Measurements from ENCODE around the gene PELI2.

Gene PELI2

DNA sequence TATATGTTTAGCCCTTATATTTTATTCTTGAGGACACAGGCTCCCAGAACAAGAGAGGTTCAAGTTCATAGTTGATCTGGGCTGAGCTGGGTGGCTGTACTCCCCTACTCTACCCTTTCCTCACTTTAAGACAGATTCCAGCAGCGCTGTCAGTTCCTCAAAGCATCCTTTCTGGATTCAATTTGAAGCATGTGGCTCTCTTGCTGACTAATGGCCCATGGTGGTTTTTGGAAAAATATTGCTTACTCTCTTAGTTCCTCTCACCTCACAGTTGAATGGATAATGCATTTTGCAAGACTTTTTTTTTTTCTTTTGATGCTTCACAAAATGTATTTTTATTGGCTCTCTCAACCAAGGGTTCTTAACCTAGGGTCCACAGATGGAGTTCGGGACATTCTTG is 4.1 kb downstream of the PELI2 start:
- TF ChIP-seq, protein P1, sequence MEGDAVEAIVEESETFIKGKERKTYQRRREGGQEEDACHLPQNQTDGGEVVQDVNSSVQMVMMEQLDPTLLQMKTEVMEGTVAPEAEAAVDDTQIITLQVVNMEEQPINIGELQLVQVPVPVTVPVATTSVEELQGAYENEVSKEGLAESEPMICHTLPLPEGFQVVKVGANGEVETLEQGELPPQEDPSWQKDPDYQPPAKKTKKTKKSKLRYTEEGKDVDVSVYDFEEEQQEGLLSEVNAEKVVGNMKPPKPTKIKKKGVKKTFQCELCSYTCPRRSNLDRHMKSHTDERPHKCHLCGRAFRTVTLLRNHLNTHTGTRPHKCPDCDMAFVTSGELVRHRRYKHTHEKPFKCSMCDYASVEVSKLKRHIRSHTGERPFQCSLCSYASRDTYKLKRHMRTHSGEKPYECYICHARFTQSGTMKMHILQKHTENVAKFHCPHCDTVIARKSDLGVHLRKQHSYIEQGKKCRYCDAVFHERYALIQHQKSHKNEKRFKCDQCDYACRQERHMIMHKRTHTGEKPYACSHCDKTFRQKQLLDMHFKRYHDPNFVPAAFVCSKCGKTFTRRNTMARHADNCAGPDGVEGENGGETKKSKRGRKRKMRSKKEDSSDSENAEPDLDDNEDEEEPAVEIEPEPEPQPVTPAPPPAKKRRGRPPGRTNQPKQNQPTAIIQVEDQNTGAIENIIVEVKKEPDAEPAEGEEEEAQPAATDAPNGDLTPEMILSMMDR (IDR thresholded peaks at IDR 0.05), result no peak
- Histone ChIP-seq H3K27me3 (ENCODE audit: control insufficient read depth, insufficient read depth, low read length) (no peaks in the 10 kb centered on the region), H3K9me3 (ENCODE audit: control insufficient read depth, low read length) (no peaks in the 10 kb centered on the region), H3K4me1 (no peaks in the 10 kb centered on the region), H3K79me2 (peaks cover 5% of the 10 kb centered on the region), H3K36me3 (ENCODE audit: control insufficient read depth, insufficient read depth, low read length) (no peaks in the 10 kb centered on the region), H3K4me3 (ENCODE audit: low read depth, low read length) (no peak overlapping the region), H3K9ac (no peak overlapping the region), H3K4me2 (ENCODE audit: low read length) (no peak overlapping the region), H2AFZ (no peak overlapping the region), H3K27ac (no peak overlapping the region)

DNA sequence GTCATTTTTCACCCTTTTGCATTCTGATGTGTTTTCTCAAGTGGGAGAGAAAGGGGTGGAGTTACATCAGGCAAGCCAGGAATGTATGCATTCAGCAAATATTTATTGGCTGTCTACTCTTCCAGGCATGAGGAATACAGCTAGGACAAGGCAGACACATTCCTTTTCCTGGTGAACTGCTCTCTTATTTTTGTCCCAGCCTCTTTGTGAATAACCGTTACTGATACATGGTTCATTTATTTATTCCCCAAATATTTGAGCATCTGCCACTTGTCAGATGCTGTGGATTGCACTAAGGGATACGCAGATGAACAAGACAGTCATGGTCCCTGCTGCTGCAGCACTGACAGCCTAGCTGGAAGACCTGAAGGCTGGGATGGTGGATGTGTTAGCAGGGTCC is 6.1 kb downstream of the PELI2 start:
- no peak overlapping the region for H2AFZ ChIP-seq
- H3K27ac ChIP-seq, result no peak overlapping the region
- TF ChIP-seq, protein P1 (IDR thresholded peaks at IDR 0.05), result no peak
- H3K9me3 ChIP-seq (ENCODE audit: control insufficient read depth, low read length), result no peaks in the 10 kb centered on the region
- H3K4me3 ChIP-seq (ENCODE audit: low read depth, low read length), result no peak overlapping the region
- no peaks in the 10 kb centered on the region for H3K4me1 ChIP-seq
- H3K9ac ChIP-seq, result no peak overlapping the region
- H3K79me2 ChIP-seq, result peaks cover 8% of the 10 kb centered on the region
- H3K27me3 ChIP-seq (ENCODE audit: control insufficient read depth, insufficient read depth, low read length), result no peaks in the 10 kb centered on the region
- H3K36me3 ChIP-seq (ENCODE audit: control insufficient read depth, insufficient read depth, low read length), result no peaks in the 10 kb centered on the region
- no peak overlapping the region for H3K4me2 ChIP-seq (ENCODE audit: low read length)

DNA sequence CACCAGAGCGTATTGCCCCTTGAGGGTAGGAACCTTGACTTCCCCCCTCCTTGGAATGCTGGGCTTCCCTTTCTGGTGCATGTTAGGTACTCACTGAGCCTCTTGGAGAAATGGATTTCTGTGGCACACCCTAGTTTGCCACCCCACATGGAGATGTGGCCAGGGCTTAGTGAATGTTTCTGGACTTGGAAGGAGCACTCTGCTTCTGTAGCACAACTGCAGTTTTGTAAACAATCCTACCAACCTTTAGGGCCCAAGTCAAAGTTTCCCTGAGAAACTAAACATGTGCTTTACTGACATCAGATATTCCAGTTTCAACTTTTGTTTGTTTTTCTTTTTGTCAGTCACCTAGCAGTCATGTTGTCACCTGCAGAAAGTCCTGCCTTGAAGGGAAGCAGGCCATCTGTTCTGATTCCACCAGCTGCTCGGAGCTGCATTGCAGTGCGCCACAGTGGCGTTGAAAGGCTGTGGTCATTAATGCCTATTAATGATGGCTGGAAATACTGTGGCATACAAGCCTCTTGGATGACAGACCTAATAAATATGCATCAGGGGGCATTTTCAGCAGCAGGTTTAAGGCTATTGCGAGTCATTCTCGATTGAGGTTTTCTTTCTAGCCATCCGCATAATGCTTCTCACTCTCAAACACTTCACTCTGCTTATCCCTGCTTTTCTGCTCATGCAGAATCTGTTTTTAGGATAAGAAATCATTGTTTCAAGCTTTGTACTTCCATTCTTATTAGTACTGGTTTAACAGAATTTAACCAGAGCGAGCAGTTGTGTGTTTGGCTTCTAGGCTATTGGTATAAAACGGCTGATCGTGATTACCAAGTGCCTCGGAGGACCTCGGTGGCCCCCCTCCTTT is 7.8 kb downstream of the PELI2 start:
- no peaks in the 10 kb centered on the region for H3K27me3 ChIP-seq (ENCODE audit: control insufficient read depth, insufficient read depth, low read length)
- no peaks in the 10 kb centered on the region for H3K9me3 ChIP-seq (ENCODE audit: control insufficient read depth, low read length)
- TF ChIP-seq, protein P1 (IDR thresholded peaks at IDR 0.05), result no peak
- H3K9ac ChIP-seq, result no peak overlapping the region
- H3K4me2 ChIP-seq (ENCODE audit: low read length), result no peak overlapping the region
- H3K4me3 ChIP-seq (ENCODE audit: low read depth, low read length), result no peak overlapping the region
- no peaks in the 10 kb centered on the region for H3K4me1 ChIP-seq
- H2AFZ ChIP-seq, result no peak overlapping the region
- H3K27ac ChIP-seq, result no peak overlapping the region
- H3K79me2 ChIP-seq, result peaks cover 8% of the 10 kb centered on the region
- no peaks in the 10 kb centered on the region for H3K36me3 ChIP-seq (ENCODE audit: control insufficient read depth, insufficient read depth, low read length)

DNA sequence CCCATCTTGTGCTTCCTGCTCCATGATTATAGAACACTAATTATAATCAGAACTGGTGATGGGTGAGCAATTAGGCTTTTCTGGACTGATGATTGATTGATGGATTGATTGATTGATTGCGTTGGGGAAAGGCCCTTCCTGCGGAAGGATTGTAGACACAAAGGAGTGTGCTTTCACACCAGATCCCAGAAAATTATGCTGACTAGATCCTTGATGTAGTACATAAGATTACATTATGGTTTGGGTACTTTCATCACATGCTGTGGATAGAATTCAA is 8.4 kb downstream of the PELI2 start:
- no peak overlapping the region for H3K9ac ChIP-seq
- no peaks in the 10 kb centered on the region for H3K36me3 ChIP-seq (ENCODE audit: control insufficient read depth, insufficient read depth, low read length)
- no peaks in the 10 kb centered on the region for H3K27me3 ChIP-seq (ENCODE audit: control insufficient read depth, insufficient read depth, low read length)
- no peak overlapping the region for H3K4me2 ChIP-seq (ENCODE audit: low read length)
- H3K4me3 ChIP-seq (ENCODE audit: low read depth, low read length), result no peak overlapping the region
- H3K79me2 ChIP-seq, result peaks cover 8% of the 10 kb centered on the region
- H3K9me3 ChIP-seq (ENCODE audit: control insufficient read depth, low read length), result no peaks in the 10 kb centered on the region
- no peak overlapping the region for H2AFZ ChIP-seq
- no peaks in the 10 kb centered on the region for H3K4me1 ChIP-seq
- H3K27ac ChIP-seq, result no peak overlapping the region
- TF ChIP-seq, protein P1 (IDR thresholded peaks at IDR 0.05), result no peak

DNA sequence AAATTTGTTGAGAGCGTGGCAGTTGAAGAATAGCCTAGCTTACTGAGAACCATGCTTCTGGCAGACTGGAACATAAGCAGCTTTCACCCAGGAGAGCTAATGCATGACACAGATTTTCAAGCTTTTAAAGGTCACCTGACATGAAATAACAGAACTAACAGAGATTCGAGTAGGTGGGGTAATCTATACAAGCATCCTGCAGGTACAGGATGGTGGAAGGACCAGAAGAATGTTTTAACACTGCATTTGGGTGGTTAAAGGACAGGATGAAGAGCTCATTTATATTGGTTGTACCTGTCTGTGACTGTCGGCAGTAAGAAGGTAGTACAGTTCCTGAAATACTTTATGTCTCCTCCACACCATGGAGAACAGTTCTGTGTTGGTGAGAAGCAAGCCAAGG is 8.9 kb downstream of the PELI2 start:
- Histone ChIP-seq H3K27ac (no peak overlapping the region), H3K9me3 (ENCODE audit: control insufficient read depth, low read length) (no peaks in the 10 kb centered on the region), H3K79me2 (peaks cover 8% of the 10 kb centered on the region), H3K4me3 (ENCODE audit: low read depth, low read length) (no peak overlapping the region), H3K36me3 (ENCODE audit: control insufficient read depth, insufficient read depth, low read length) (no peaks in the 10 kb centered on the region), H3K9ac (no peak overlapping the region), H3K4me2 (ENCODE audit: low read length) (no peak overlapping the region), H3K27me3 (ENCODE audit: control insufficient read depth, insufficient read depth, low read length) (no peaks in the 10 kb centered on the region), H3K4me1 (no peaks in the 10 kb centered on the region), H2AFZ (no peak overlapping the region)
- TF ChIP-seq, protein P1 (IDR thresholded peaks at IDR 0.05), result no peak
